Keratinocyte (primary cell): ENCODE measurements around the gene COL6A2.

Experiments used
- CTCF ChIP-seq, 3 experiments: IDR thresholded peaks in 1 of 3; conservative IDR thresholded peaks in 1 of 3; optimal IDR thresholded peaks in 1 of 3; 2 replicates in 2 of 3; 3 replicates in 1 of 3; pipeline versions ENCODE3 to v1.5.1; 2011; ENCODE audit warnings: low read length in 3 of 3, mild to moderate bottlenecking in 3 of 3, moderate library complexity in 2 of 3, control low read depth in 1 of 3, inconsistent platforms in 1 of 3; ENCODE audit not compliant: insufficient read depth in 2 of 3; ENCODE audit errors: extremely low read depth in 1 of 3
- EZH2 ChIP-seq: IDR thresholded peaks from one replicate; pipeline ENCODE4 v1.6.1; 2012; ENCODE audit warnings: inconsistent platforms, mild to moderate bottlenecking, low read length, moderate library complexity

- TF ChIP-seq CTCF (optimal IDR thresholded peaks at IDR 0.05 in 1 of 3, IDR thresholded peaks at IDR 0.05 in 1 of 3, conservative IDR thresholded peaks at IDR 0.05 in 1 of 3; ENCODE audit: extremely low read depth in 1 of 3, insufficient read depth in 2 of 3, low read length in 3 of 3) (no peak), EZH2 (no peak)
Measured at GRCh38 chr21:46068516-46069079, 29.3 kb upstream of the COL6A2 start.
